SK-N-SH (cell line): ENCODE measurements around the gene EIPR1. TPM values are rescaled to one million over a fixed set of nuclear protein-coding genes. Genes with fewer than 3 reads are reported as not detected.

ENCODE experiments used
- CTCF ChIA-PET: fragments of 300-600, 350-600 bp; formaldehyde crosslinking; extraction: SDS; loops from one replicate; lab custom pipeline; 2021; lab: Yijun Ruan, JAX
- POLR2A ChIA-PET: fragments of 350-600 bp; sonication (Branson Sonifier 250); formaldehyde crosslinking; extraction: SDS; loops from one replicate; lab custom pipeline; 2020; ENCODE audit warnings: antibody characterized with exemption, inconsistent platforms; lab: Yijun Ruan, JAX
- DNase-seq: peaks from one replicate; pipeline ENCODE4 v3.0.0; 2012
- H2AFZ ChIP-seq: fragments of 200-600 bp; sonication (generic); 2 replicates; pipeline ENCODE4 v1.8.1; 2016; ENCODE audit warnings: antibody characterized with exemption, mild to moderate bottlenecking, low read depth
- H3F3A ChIP-seq: fragments of 200-600 bp; sonication (generic); replicated peaks from 2 replicates; pipeline ENCODE3; 2016; ENCODE audit warnings: antibody characterized with exemption, mild to moderate bottlenecking; ENCODE audit not compliant: insufficient read depth
- H3K27ac ChIP-seq, 2 experiments: fragments of 200-500 bp in 1 of 2; fragments of 200-600 bp in 1 of 2; sonication (Bioruptor generic) in 1 of 2; sonication (generic), shearing (Covaris generic) in 1 of 2; 2 replicates each; pipeline versions ENCODE4 v1.5.1 to v1.6.1; 2014 to 2016; ENCODE audit warnings: low read depth in 2 of 2, inconsistent platforms in 1 of 2, low read length in 1 of 2, mild to moderate bottlenecking in 1 of 2, mixed read lengths in 1 of 2
- H3K27me3 ChIP-seq: fragments of 200-600 bp; sonication (generic), shearing (Covaris generic); 2 replicates; pipeline ENCODE4 v1.6.1; 2016; ENCODE audit warnings: mixed run types; ENCODE audit not compliant: insufficient read depth
- H3K36me3 ChIP-seq, 2 experiments: fragments of 200-500 bp in 1 of 2; fragments of 200-600 bp in 1 of 2; sonication (Bioruptor generic) in 1 of 2; sonication (generic) in 1 of 2; replicated peaks in 1 of 2; 2 replicates each; pipeline versions ENCODE3 to v1.5.1; 2014 to 2016; ENCODE audit warnings: low read length in 1 of 2, mild to moderate bottlenecking in 1 of 2; ENCODE audit not compliant: insufficient read depth in 2 of 2, control insufficient read depth in 1 of 2
- H3K4me1 ChIP-seq, 2 experiments: fragments of 200-500 bp in 1 of 2; fragments of 200-600 bp in 1 of 2; sonication (Bioruptor generic) in 1 of 2; sonication (generic), shearing (Covaris generic) in 1 of 2; 2 replicates each; pipeline versions ENCODE4 v1.5.1 to v1.6.1; 2014 to 2016; ENCODE audit warnings: low read depth in 1 of 2, low read length in 1 of 2, mixed run types in 1 of 2; ENCODE audit not compliant: insufficient read depth in 2 of 2, control insufficient read depth in 1 of 2
- H3K4me2 ChIP-seq: fragments of 200-600 bp; sonication (generic), shearing (Covaris generic); 2 replicates; pipeline ENCODE4 v1.6.1; 2017; ENCODE audit warnings: mixed run types
- H3K4me3 ChIP-seq, 2 experiments: fragments of 200-500 bp in 1 of 2; fragments of 200-600 bp in 1 of 2; sonication (Bioruptor generic) in 1 of 2; sonication (generic), shearing (Covaris generic) in 1 of 2; 2 replicates each; pipeline versions ENCODE4 v1.5.1 to v1.8.1; 2014 to 2016; ENCODE audit warnings: low read depth in 2 of 2, inconsistent platforms in 1 of 2, low read length in 1 of 2, mild to moderate bottlenecking in 1 of 2, mixed read lengths in 1 of 2, moderate library complexity in 1 of 2
- H3K79me2 ChIP-seq: fragments of 200-600 bp; sonication (generic); 2 replicates; pipeline ENCODE4 v1.8.1; 2017; ENCODE audit warnings: mild to moderate bottlenecking; ENCODE audit not compliant: insufficient read depth
- H3K9ac ChIP-seq: fragments of 200-600 bp; sonication (generic); 2 replicates; pipeline ENCODE4 v1.6.1; 2017; ENCODE audit warnings: mixed run types
- H3K9me2 ChIP-seq: fragments of 200-600 bp; sonication (generic); 2 replicates; pipeline ENCODE4 v1.6.1; 2017; ENCODE audit warnings: mixed run types
- H3K9me3 ChIP-seq: fragments of 200-600 bp; sonication (generic); 2 replicates; pipeline ENCODE4 v1.6.1; 2017; ENCODE audit warnings: mixed run types, mild to moderate bottlenecking, moderate library complexity
- H4K20me1 ChIP-seq: fragments of 200-600 bp; sonication (generic); 2 replicates; pipeline ENCODE4 v1.6.1; 2017; ENCODE audit warnings: mild to moderate bottlenecking, mixed run types; ENCODE audit not compliant: insufficient read depth
- CHD2 ChIP-seq: fragments of 150-350 bp; IDR thresholded peaks from 2 replicates; pipeline ENCODE4 v1.6.1; 2018; ENCODE audit warnings: low read length; ENCODE audit not compliant: partially characterized antibody
- CTCF ChIP-seq: fragments of 200-600 bp; sonication (generic); IDR thresholded peaks from 2 replicates; pipeline ENCODE4 v1.6.1; 2017; ENCODE audit warnings: antibody characterized with exemption, mild to moderate bottlenecking, moderate library complexity
- GATA2 ChIP-seq: sonication (generic); formaldehyde crosslinking; IDR thresholded peaks from 2 replicates; pipeline ENCODE4 v1.5.0; 2020; ENCODE audit warnings: mild to moderate bottlenecking, missing genetic modification reagents
- JUND ChIP-seq: IDR thresholded peaks from 2 replicates; pipeline ENCODE4 v1.4.0; 2012
- MAX ChIP-seq: IDR thresholded peaks from 2 replicates; pipeline ENCODE4 v1.4.0; 2012; ENCODE audit warnings: low read depth
- MEF2A ChIP-seq: IDR thresholded peaks from 2 replicates; pipeline ENCODE4 v1.4.0; 2012; ENCODE audit warnings: low read depth, borderline replicate concordance
- NRF1 ChIP-seq: IDR thresholded peaks from 2 replicates; pipeline ENCODE4 v1.6.1; 2012; ENCODE audit warnings: low read depth, mild to moderate bottlenecking, low read length
- RCOR1 ChIP-seq: fragments of 150-350 bp; IDR thresholded peaks from 2 replicates; pipeline ENCODE4 v1.6.1; 2017; ENCODE audit warnings: antibody characterized with exemption, low read length
- RFX5 ChIP-seq: IDR thresholded peaks from 2 replicates; pipeline ENCODE4 v1.6.1; 2012; ENCODE audit warnings: mild to moderate bottlenecking, improper control_type of control experiment, low read length
- RXRA ChIP-seq: IDR thresholded peaks from 2 replicates; pipeline ENCODE4 v1.4.0; 2012; ENCODE audit warnings: low read depth, mild to moderate bottlenecking, borderline replicate concordance
- SMC3 ChIP-seq: IDR thresholded peaks from 2 replicates; pipeline ENCODE4 v1.6.1; 2012; ENCODE audit warnings: low read depth, low read length, improper control_type of control experiment
- TAF1 ChIP-seq: IDR thresholded peaks from 2 replicates; pipeline ENCODE4 v1.6.1; 2012; ENCODE audit warnings: low read depth, mild to moderate bottlenecking, low read length, moderate library complexity, borderline replicate concordance
- TCF12 ChIP-seq: IDR thresholded peaks from 2 replicates; pipeline ENCODE4 v1.4.0; 2012
- USF2 ChIP-seq: fragments of 150-350 bp; IDR thresholded peaks from 2 replicates; pipeline ENCODE4 v1.6.1; 2017; ENCODE audit warnings: antibody characterized with exemption, low read length, low read depth, borderline replicate concordance
- YY1 ChIP-seq: IDR thresholded peaks from 2 replicates; pipeline ENCODE4 v1.4.0; 2012; ENCODE audit warnings: low read depth, mild to moderate bottlenecking
- ZBTB33 ChIP-seq: IDR thresholded peaks from 2 replicates; pipeline ENCODE4 v1.4.0; 2012; ENCODE audit warnings: low read depth, borderline replicate concordance
- WGBS: methylation state at CpG from one replicate; pipeline ENCODE4 v1.1.6; 2017; ENCODE audit warnings: low lambda C conversion rate; 5-methylcytosine and 5-hydroxymethylcytosine counted together
- polyA plus RNA-seq, 3 experiments: library from polyadenylated mRNA; depleted of rRNA; stranded (reverse); fragments of >200 nt; gene quantifications; 2 replicates each; pipeline ENCODE4 v1.2.3, GENCODE V29; 2012

Gene EIPR1
- polyA plus RNA-seq, 1 of the 3 experiments (the other 2 are of a cell fraction): 85.9 TPM

GRCh38 chr2:3291750-3292149, 85.9 kb downstream of the EIPR1 start:
- Histone ChIP-seq H4K20me1 (peaks cover 8% of the 10 kb centered on the region; the same call in 1 of the 2 replicates), H3K27me3 (no peaks in the 10 kb centered on the region), H3K36me3 (no peaks in the 10 kb centered on the region), H2AFZ (no peak overlapping the region), H3F3A (peaks cover 6% of the 10 kb centered on the region), H3K79me2 (peaks cover 18% of the 10 kb centered on the region; the same call in 1 of the 2 replicates), H3K4me1 (peaks cover 0 to 91% of the 10 kb centered on the region in 2 experiments; a peak in 2 of 4 replicates), H3K9ac (no peak overlapping the region), H3K4me2 (no peak overlapping the region), H3K27ac (peak overlapping the region in 1 of 2 experiments; percentile 61; a peak in 2 of 4 replicates), H3K9me3 (no peaks in the 10 kb centered on the region), H3K4me3 (no peak overlapping the region), H3K9me2 (no peaks in the 10 kb centered on the region)
- DNase-seq: peak; percentile 39
- ChIA-PET POLR2A (no interaction called here), CTCF (no interaction called here)
- TF ChIP-seq MEF2A (no peak), SMC3 (no peak), RXRA (no peak), TAF1 (no peak), RFX5 (no peak), ZBTB33 (no peak), CHD2 (no peak), NRF1 (no peak), GATA2 (CRISPR knock-in tag) (no peak), TCF12 (no peak), CTCF (no peak), YY1 (no peak), MAX (no peak), USF2 (no peak), JUND (no peak), RCOR1 (no peak)
- 97% methylated on average over 7 of the region's 7 CpGs for WGBS
